Measurements from ENCODE around the gene GRN. TPM values are rescaled to one million over a fixed set of nuclear protein-coding genes. Genes with fewer than 3 reads are reported as not detected.
"Not testable (repeated sequence)": the region's sequence is repeated elsewhere in the genome, so short reads cannot be mapped to it uniquely, and the experiment has no call there.

GRN gene
- total RNA-seq, 6 experiments from 2014 or later: 186 to 249 (median 221) TPM

DNA sequence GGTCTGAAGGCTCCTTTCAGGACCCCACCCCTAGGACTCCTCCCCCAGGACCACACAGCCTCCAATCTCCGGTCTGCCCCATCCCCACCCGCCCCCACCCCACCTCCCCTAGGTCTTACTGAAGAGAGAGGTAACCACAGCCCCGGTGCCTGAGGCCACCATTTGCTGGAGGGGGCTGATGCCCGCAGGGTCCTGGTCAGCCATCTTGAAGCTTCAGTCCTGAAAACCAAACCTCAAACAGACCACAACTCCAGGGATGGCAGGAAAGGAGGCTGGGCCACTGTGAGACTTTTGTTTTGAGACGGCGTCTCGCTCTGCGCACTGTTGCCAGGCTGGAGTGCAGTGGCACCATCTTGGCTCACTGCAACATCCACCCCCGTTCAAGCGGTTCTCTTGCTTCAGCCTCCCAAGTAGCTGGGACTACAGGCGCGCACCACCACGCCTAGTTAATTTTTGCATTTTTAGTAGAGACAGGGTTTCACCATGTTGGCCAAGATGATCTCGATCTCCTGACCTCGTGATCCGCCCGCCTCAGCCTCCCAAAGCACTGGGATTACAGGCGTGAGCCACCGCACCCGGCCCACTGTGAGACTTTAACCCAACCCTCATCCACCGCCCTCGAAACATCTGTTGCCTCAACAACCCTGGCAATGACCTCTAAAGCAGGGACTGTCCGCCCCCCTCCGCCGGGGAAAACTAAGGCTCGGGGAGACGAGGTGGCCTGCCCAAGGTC, 21.6 kb upstream of the GRN start:
- peak overlapping the region; percentile 61 for H3K27ac Mint-ChIP-seq
- no peak for DNase-seq
- peaks cover 22% of the 10 kb centered on the region for H3K4me1 Mint-ChIP-seq (ENCODE audit: low read depth)

DNA sequence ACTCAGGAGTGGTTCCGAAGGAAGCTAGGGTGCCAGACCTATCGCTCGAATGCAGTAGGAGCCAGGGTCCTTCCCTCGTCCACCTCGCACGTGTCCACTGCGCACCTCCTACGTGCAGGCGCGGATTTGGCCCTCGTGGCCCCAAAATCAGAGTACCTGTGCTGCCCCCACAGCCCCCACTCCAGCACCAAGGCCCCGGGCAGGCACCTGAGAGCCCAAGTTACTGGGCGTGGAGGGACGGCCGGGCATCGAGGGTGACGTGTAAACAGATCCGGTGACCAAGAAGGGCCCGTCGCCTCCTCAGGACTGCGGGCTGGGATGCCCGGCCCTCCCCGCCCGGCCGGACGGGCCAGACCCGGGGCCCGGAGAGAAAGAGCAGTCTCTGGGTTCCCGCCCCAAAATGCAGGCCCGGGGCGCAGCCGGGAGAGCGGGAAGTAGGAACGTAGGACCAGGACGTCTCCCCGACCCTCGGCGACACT, 21.0 kb upstream of the GRN start:
- peaks cover 2% of the 10 kb centered on the region; the same call in 1 of the 2 replicates for H3K27me3 Mint-ChIP-seq (ENCODE audit: insufficient read depth)
- TF ChIP-seq, protein P1, sequence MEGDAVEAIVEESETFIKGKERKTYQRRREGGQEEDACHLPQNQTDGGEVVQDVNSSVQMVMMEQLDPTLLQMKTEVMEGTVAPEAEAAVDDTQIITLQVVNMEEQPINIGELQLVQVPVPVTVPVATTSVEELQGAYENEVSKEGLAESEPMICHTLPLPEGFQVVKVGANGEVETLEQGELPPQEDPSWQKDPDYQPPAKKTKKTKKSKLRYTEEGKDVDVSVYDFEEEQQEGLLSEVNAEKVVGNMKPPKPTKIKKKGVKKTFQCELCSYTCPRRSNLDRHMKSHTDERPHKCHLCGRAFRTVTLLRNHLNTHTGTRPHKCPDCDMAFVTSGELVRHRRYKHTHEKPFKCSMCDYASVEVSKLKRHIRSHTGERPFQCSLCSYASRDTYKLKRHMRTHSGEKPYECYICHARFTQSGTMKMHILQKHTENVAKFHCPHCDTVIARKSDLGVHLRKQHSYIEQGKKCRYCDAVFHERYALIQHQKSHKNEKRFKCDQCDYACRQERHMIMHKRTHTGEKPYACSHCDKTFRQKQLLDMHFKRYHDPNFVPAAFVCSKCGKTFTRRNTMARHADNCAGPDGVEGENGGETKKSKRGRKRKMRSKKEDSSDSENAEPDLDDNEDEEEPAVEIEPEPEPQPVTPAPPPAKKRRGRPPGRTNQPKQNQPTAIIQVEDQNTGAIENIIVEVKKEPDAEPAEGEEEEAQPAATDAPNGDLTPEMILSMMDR (IDR thresholded peaks at IDR 0.05): no peak
- H3K4me3 Mint-ChIP-seq: peak overlapping the region; percentile 91
- DNase-seq: no peak
- no peaks in the 10 kb centered on the region for H3K9me3 Mint-ChIP-seq
- H3K27ac Mint-ChIP-seq: peak overlapping the region; percentile 61
- H3K36me3 Mint-ChIP-seq (ENCODE audit: low read depth): peaks cover 6% of the 10 kb centered on the region; the same call in 1 of the 2 replicates
- peaks cover 24% of the 10 kb centered on the region for H3K4me1 Mint-ChIP-seq (ENCODE audit: low read depth)

More for the DNA sequence above, 21.6 kb upstream of the GRN start:
- Mint-ChIP-seq H3K36me3 (ENCODE audit: low read depth) (peaks cover 7% of the 10 kb centered on the region; the same call in 1 of the 2 replicates), H3K9me3 (no peaks in the 10 kb centered on the region), H3K27me3 (ENCODE audit: insufficient read depth) (peaks cover 2% of the 10 kb centered on the region; the same call in 1 of the 2 replicates), H3K4me3 (peak overlapping the region; percentile 91)
- TF ChIP-seq, protein P1 (IDR thresholded peaks at IDR 0.05): no peak

DNA sequence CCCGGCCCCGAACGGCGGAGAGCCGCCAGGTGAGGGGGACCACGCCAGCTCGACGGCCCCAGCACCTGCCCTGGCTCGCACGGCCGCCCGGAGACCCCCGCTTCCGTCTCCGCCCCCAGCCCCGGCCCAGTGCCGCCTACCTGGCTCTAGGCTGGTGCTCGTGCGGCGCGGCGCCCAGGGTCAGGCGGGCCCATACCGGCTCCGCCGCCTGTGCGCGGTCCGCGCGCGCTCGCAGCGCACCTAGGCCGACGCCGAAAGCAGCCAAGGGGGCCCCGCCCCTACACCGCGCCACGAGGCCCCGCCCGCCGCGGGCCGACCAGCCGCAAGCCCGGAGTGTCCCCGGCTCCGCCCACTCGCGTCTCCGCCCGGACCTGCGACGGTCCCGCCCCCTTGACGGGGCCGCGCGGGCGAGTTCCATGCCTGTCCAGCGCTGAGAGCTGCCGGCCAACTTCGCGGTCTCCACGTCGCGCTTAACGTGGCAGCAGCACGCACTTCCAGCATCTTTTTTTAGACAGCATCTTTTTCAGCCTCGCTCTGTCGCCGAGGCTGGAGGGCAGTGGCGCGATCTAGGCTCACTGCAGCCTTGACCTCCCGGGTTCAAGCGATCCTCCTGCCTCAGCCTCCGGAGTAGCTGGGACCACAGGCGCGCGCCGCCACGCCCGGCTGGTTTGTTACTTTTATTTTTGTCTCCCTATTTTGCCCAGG, 20.4 kb upstream of the GRN start, which contains the start of gene SLC25A39:
Gene SLC25A39, minus strand, starts transcription at position 253 of the 705 bp plus-strand sequence. CDS start 1,261 bp downstream, outside the sequence.
- Mint-ChIP-seq H3K4me3 (peak within 1 kb of the TSS; percentile 91), H3K27ac (peak within 1 kb of the TSS; percentile 85), H3K36me3 (ENCODE audit: low read depth) (0 out of 2 replicates have a peak, but pooled peaks cover under 1% of the 10 kb centered on the region), H3K4me1 (ENCODE audit: low read depth) (peaks cover 24% of the 10 kb centered on the region), H3K9me3 (no peaks in the 10 kb centered on the region), H3K27me3 (ENCODE audit: insufficient read depth) (peaks cover 2% of the 10 kb centered on the region; the same call in 1 of the 2 replicates)
- TF ChIP-seq, protein P1 (IDR thresholded peaks at IDR 0.05): no peak
- peak; percentile 91 for DNase-seq

DNA sequence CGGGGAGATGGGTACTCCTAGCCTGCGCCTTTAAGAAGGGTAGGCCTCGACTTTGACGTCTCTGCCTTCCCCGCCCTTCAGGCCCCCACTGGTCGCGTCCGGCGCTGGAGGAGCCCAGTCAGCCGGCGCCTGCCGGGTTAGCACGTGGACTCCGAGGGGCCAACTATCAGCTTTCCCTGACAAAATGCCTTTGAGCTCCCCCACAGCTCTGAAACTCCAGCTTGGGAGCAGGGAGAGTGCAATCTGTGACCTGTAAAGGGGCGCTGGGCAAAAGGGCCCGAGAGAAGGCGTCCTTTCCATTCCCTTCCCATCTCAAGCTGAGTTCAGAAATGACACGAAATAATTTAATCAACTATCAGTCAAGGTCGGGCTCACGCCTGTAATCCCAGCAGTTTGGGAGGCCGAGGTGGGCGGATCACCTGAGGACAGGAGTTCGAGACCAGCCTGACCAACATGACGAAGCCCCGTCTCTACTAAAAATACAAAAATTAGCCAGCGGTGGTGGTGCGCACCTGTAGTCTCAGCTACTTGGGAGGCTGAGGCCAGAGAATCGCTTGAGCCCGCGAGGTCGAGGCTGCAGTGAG, 18.1 kb upstream of the GRN start:
- Mint-ChIP-seq H3K4me3 (peak overlapping the region; percentile 62), H3K27me3 (ENCODE audit: insufficient read depth) (peaks cover 2% of the 10 kb centered on the region; the same call in 1 of the 2 replicates), H3K36me3 (ENCODE audit: low read depth) (no peaks in the 10 kb centered on the region), H3K27ac (peak overlapping the region; percentile 60), H3K4me1 (ENCODE audit: low read depth) (peaks cover 31% of the 10 kb centered on the region), H3K9me3 (no peaks in the 10 kb centered on the region)
- TF ChIP-seq, protein P1 (IDR thresholded peaks at IDR 0.05): no peak
- peak; percentile 96 for DNase-seq

DNA sequence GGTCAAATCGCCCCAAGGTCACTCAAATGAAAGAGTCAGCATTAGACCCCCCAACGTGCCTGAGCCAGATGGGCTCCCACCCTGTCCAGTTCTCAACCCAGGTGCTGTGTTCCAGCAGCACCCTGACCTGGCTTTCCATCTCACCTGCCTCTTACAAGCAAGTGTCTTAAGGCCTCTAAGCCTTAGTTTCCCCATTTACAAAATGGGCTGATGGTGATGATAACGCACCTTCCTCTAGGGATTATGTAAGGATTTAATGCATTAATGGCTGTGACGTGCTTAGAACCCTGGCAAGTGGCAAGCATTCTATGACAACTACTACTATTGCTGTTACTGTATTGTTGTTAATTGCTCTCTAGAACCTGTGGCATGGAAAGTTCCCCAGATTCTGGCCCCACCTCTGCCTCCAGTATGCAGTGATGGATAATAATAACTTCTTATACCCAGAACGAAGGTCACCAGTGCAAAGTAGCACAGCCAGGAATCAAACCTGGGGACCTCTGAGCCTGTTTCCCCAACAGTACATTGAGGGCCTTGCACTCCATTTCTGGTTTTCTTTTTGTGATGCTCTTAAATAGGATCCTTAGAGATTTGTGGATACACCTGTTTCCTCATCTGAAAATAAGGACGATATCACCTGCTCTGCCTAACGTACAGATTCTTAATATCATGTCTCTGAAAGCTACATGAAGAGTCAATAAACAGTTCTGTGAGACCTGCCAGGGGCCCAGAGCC, 17.2 kb upstream of the GRN start:
- no peak overlapping the region for H3K27ac Mint-ChIP-seq

DNA sequence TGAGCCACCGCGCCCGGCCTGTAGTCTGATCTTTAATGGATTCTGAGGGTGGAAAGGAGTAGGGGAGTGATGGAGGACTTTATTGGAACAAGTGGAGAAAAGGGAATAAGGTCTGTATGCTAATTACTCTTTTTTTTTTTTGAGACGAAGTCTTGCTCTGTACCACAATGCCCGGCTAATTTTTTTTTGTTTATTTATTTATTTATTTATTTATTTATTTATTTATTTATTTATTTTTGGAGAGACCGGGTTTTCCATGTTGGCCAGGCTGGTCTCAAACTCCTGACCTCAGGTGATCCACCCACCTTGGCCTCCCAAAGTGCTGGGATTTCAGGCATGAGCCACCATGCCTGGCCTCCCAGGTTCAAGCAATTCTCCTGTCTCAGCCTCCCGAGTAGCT, 15.6 kb upstream of the GRN start:
- not testable (repeated sequence) for H3K27ac Mint-ChIP-seq; H3K9me3 Mint-ChIP-seq; DNase-seq; H3K4me3 Mint-ChIP-seq; H3K36me3 Mint-ChIP-seq (ENCODE audit: low read depth); H3K27me3 Mint-ChIP-seq (ENCODE audit: insufficient read depth)
- peaks cover 31% of the 10 kb centered on the region for H3K4me1 Mint-ChIP-seq (ENCODE audit: low read depth)

More for the DNA sequence above, 17.2 kb upstream of the GRN start:
- H3K27me3 Mint-ChIP-seq (ENCODE audit: insufficient read depth): peaks cover 2% of the 10 kb centered on the region; the same call in 1 of the 2 replicates
- H3K4me3 Mint-ChIP-seq: no peak overlapping the region
- no peaks in the 10 kb centered on the region for H3K36me3 Mint-ChIP-seq (ENCODE audit: low read depth)
- H3K9me3 Mint-ChIP-seq: no peaks in the 10 kb centered on the region
- peaks cover 31% of the 10 kb centered on the region for H3K4me1 Mint-ChIP-seq (ENCODE audit: low read depth)
- no peak for DNase-seq
- TF ChIP-seq, protein P1 (IDR thresholded peaks at IDR 0.05): no peak

DNA sequence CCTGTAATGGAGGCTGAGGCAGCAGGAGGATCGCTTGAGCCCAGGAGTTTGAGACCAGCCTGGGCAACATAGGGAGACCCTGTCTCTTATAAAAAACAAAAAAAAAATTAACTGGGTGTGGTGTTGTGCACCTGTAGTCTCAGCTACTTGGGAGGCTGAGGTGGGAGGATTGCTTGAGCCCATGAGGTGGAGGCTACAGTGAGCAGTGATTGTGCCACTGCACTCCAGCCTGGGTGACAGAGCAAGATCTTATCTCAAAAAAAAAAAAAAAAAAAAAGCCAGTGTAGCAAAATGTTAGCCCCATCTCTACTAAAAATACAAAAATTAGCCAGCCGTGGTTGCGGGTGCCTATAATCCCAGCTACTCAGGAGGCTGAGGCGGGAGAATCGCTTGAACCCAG, 14.8 kb upstream of the GRN start:
- not testable (repeated sequence) for H3K27me3 Mint-ChIP-seq (ENCODE audit: insufficient read depth); H3K36me3 Mint-ChIP-seq (ENCODE audit: low read depth); H3K4me3 Mint-ChIP-seq; H3K9me3 Mint-ChIP-seq; H3K27ac Mint-ChIP-seq; DNase-seq
- H3K4me1 Mint-ChIP-seq (ENCODE audit: low read depth): peaks cover 29% of the 10 kb centered on the region
